IMR-90 (cell line): ENCODE measurements around the gene PLEKHH2. TPM values are rescaled to one million over a fixed set of nuclear protein-coding genes. Genes with fewer than 3 reads are reported as not detected.

Experiments
- ATAC-seq: fragments of 200-7000 bp; cut with Tn5 transposase; 2 replicates; pipeline ENCODE4 v1.9.1; 2020; ENCODE audit warnings: low read depth, mild to moderate bottlenecking, moderate library complexity
- BruUV-seq: library from RNA; stranded (reverse); fragments of 400-500 nt; replicated peaks from 2 replicates; lab custom pipeline; 2021; lab: Mats Ljungman, UMichigan
- CTCF ChIA-PET: fragments of 300-600 bp; formaldehyde crosslinking; extraction: SDS; loops from one replicate; lab custom pipeline; 2021; ENCODE audit warnings: antibody characterized with exemption; lab: Yijun Ruan, JAX
- POLR2A ChIA-PET: fragments of 300-600 bp; sonication (Branson Sonifier 250); formaldehyde crosslinking; loops from one replicate; lab custom pipeline; 2022; ENCODE audit warnings: antibody characterized with exemption; ENCODE audit not compliant: unreplicated experiment; lab: Charles Lee
- DNase-seq: peaks from one replicate; pipeline ENCODE4 v3.0.0; 2013
- H2AFZ ChIP-seq: replicated peaks from 2 replicates; pipeline ENCODE3; 2013; ENCODE audit warnings: low read length, mild to moderate bottlenecking; ENCODE audit not compliant: poor library complexity
- H2AK5ac ChIP-seq: 2 replicates; pipeline ENCODE4 v1.6.1; 2013; ENCODE audit warnings: low read depth, low read length, inconsistent platforms
- H2AK9ac ChIP-seq: replicated peaks from 2 replicates; pipeline ENCODE3; 2013; ENCODE audit warnings: mild to moderate bottlenecking, low read depth, low read length, moderate library complexity; ENCODE audit not compliant: poor library complexity
- H2BK120ac ChIP-seq: 2 replicates; pipeline ENCODE4 v1.6.1; 2013; ENCODE audit warnings: low read depth, low read length, inconsistent platforms
- H2BK15ac ChIP-seq: 3 replicates; pipeline ENCODE4 v1.6.1; 2013; ENCODE audit warnings: low read depth, low read length, inconsistent platforms
- H2BK20ac ChIP-seq: 2 replicates; pipeline ENCODE4 v1.6.1; 2013; ENCODE audit warnings: low read depth, mild to moderate bottlenecking, inconsistent platforms, low read length, moderate library complexity
- H2BK5ac ChIP-seq: 2 replicates; pipeline ENCODE4 v1.6.1; 2013; ENCODE audit warnings: mild to moderate bottlenecking, low read depth, low read length, inconsistent platforms; ENCODE audit not compliant: poor library complexity, severe bottlenecking
- H3K14ac ChIP-seq: replicated peaks from 2 replicates; pipeline ENCODE4 v1.6.1; 2013; ENCODE audit warnings: low read depth, low read length, inconsistent platforms
- H3K18ac ChIP-seq: 2 replicates; pipeline ENCODE4 v1.6.1; 2013; ENCODE audit warnings: low read depth, low read length, control low read depth
- H3K23ac ChIP-seq: 2 replicates; pipeline ENCODE4 v1.6.1; 2013; ENCODE audit warnings: low read depth, low read length, inconsistent platforms
- H3K27ac ChIP-seq: 2 replicates; pipeline ENCODE4 v1.5.1; 2013; ENCODE audit warnings: mild to moderate bottlenecking, control low read depth, low read length; ENCODE audit not compliant: insufficient read depth
- H3K27me3 ChIP-seq: 2 replicates; pipeline ENCODE4 v1.6.1; 2013; ENCODE audit warnings: low read length; ENCODE audit not compliant: control insufficient read depth, insufficient read depth
- H3K36me3 ChIP-seq: 2 replicates; pipeline ENCODE4 v1.6.1; 2013; ENCODE audit warnings: low read length, mixed read lengths; ENCODE audit not compliant: control insufficient read depth, insufficient read depth
- H3K4ac ChIP-seq: 2 replicates; pipeline ENCODE4 v1.6.1; 2013; ENCODE audit warnings: low read depth, low read length, inconsistent platforms
- H3K4me1 ChIP-seq: 2 replicates; pipeline ENCODE4 v1.6.1; 2013; ENCODE audit warnings: low read length, mixed read lengths; ENCODE audit not compliant: control insufficient read depth, insufficient read depth
- H3K4me2 ChIP-seq: 2 replicates; pipeline ENCODE4 v1.6.1; 2013; ENCODE audit warnings: low read depth, mild to moderate bottlenecking, control low read depth, low read length, moderate library complexity
- H3K4me3 ChIP-seq: 2 replicates; pipeline ENCODE4 v1.5.1; 2013; ENCODE audit warnings: low read depth, mild to moderate bottlenecking, control low read depth, low read length, moderate library complexity; ENCODE audit not compliant: insufficient read depth
- H3K56ac ChIP-seq: 2 replicates; pipeline ENCODE4 v1.6.1; 2013; ENCODE audit warnings: low read length, inconsistent platforms; ENCODE audit not compliant: insufficient read depth; ENCODE audit errors: extremely low read depth
- H3K79me1 ChIP-seq, 2 experiments: 2 replicates each; pipeline ENCODE4 v1.6.1; 2013; ENCODE audit warnings: low read length in 2 of 2, inconsistent platforms in 1 of 2, low read depth in 1 of 2
- H3K9ac ChIP-seq: 2 replicates; pipeline ENCODE4 v1.6.1; 2013; ENCODE audit warnings: low read depth, low read length, control low read depth
- H3K9me1 ChIP-seq: 2 replicates; pipeline ENCODE4 v1.6.1; 2013; ENCODE audit warnings: low read length, inconsistent platforms; ENCODE audit not compliant: insufficient read depth
- H3K9me3 ChIP-seq: 2 replicates; pipeline ENCODE4 v1.6.1; 2013; ENCODE audit warnings: low read length; ENCODE audit not compliant: control insufficient read depth, insufficient read depth
- H4K20me1 ChIP-seq: 2 replicates; pipeline ENCODE4 v1.6.1; 2013; ENCODE audit warnings: low read length, inconsistent platforms; ENCODE audit not compliant: insufficient read depth
- H4K5ac ChIP-seq: 2 replicates; pipeline ENCODE4 v1.6.1; 2013; ENCODE audit warnings: mild to moderate bottlenecking, low read depth, low read length, control low read depth
- H4K8ac ChIP-seq, 2 experiments: 2 replicates each; pipeline ENCODE4 v1.6.1; 2013; ENCODE audit warnings: low read depth in 2 of 2, low read length in 2 of 2, control low read depth in 1 of 2, inconsistent platforms in 1 of 2
- H4K91ac ChIP-seq: 2 replicates; pipeline ENCODE4 v1.6.1; 2013; ENCODE audit warnings: low read depth, low read length, inconsistent platforms; ENCODE audit not compliant: insufficient read depth
- BHLHE40 ChIP-seq: fragments of 150-350 bp; IDR thresholded peaks from 2 replicates; pipeline ENCODE4 v1.6.1; 2016; ENCODE audit warnings: mild to moderate bottlenecking, low read depth, low read length
- CEBPB ChIP-seq: IDR thresholded peaks from 2 replicates; pipeline ENCODE4 v1.6.1; 2012; ENCODE audit warnings: low read depth, low read length, improper control_type of control experiment
- MAFK ChIP-seq: IDR thresholded peaks from 2 replicates; pipeline ENCODE4 v1.6.1; 2012; ENCODE audit warnings: low read depth, low read length, improper control_type of control experiment
- MAZ ChIP-seq: IDR thresholded peaks from 2 replicates; pipeline ENCODE4 v1.6.1; 2012; ENCODE audit warnings: low read depth, mild to moderate bottlenecking, low read length, improper control_type of control experiment, moderate library complexity, borderline replicate concordance
- MXI1 ChIP-seq: IDR thresholded peaks from 2 replicates; pipeline ENCODE4 v1.6.1; 2012; ENCODE audit warnings: low read depth, mild to moderate bottlenecking, low read length, moderate library complexity, borderline replicate concordance
- NFE2L2 ChIP-seq: fragments of 150-350 bp; IDR thresholded peaks from 2 replicates; pipeline ENCODE4 v1.6.1; 2016; ENCODE audit warnings: low read depth, mild to moderate bottlenecking, low read length
- POLR2A ChIP-seq: IDR thresholded peaks from 2 replicates; pipeline ENCODE4 v1.6.1; 2012; ENCODE audit warnings: mild to moderate bottlenecking, low read depth, low read length
- RAD21 ChIP-seq: IDR thresholded peaks from 2 replicates; pipeline ENCODE4 v1.6.1; 2012; ENCODE audit warnings: low read length, improper control_type of control experiment
- SMC3 ChIP-seq: fragments of 150-350 bp; IDR thresholded peaks from 2 replicates; pipeline ENCODE4 v1.6.1; 2016; ENCODE audit warnings: low read depth, mild to moderate bottlenecking, antibody characterized with exemption, low read length, moderate library complexity
- USF2 ChIP-seq: fragments of 150-350 bp; IDR thresholded peaks from 2 replicates; pipeline ENCODE4 v1.6.1; 2017; ENCODE audit warnings: mild to moderate bottlenecking, antibody characterized with exemption, low read length, low read depth
- dilution Hi-C: fragments of 300-500 bp; cut with HindIII; formaldehyde crosslinking; loops from one replicate; pipeline ENCODE4 v1.14.3; 2018; ENCODE audit warnings: low sequenced_read_pairs; ENCODE audit not compliant: unreplicated experiment
- in situ Hi-C: fragments of 300-500 bp; cut with MboI; formaldehyde crosslinking; loops from 3 replicates; pipeline ENCODE4 v1.14.3; 2019; ENCODE audit warnings: low sequenced_read_pairs, inconsistent platforms, mixed read lengths
- intact Hi-C: fragments of 100-400 bp; cut with micrococcal nuclease; formaldehyde crosslinking; loops from 2 replicates; pipeline ENCODE4 v1.10.0; 2022
- polyA plus RNA-seq, 3 experiments: library from polyadenylated mRNA; depleted of rRNA; stranded (reverse); fragments of >200 nt; gene quantifications; 2 replicates each; pipeline ENCODE4 v1.2.3, GENCODE V29; 2012; ENCODE audit warnings: low replicate concordance in 1 of 3
- total RNA-seq: library from RNA; depleted of rRNA; stranded (reverse); fragments of >200 nt; gene quantifications from 2 replicates; pipeline ENCODE4 v1.2.3, GENCODE V29; 2012
- TF ChIP-seq, protein P1 (sequence below): fragments of 150-350 bp; IDR thresholded peaks from 2 replicates; pipeline ENCODE4 v1.6.1; 2016; ENCODE audit warnings: low read depth, mild to moderate bottlenecking, low read length, moderate library complexity, borderline replicate concordance
- TF ChIP-seq, protein P2 (sequence below): conservative IDR thresholded peaks from 2 replicates; pipeline ENCODE4 v1.5.1; 2012; ENCODE audit warnings: mild to moderate bottlenecking, low read depth, low read length, improper control_type of control experiment

The PLEKHH2 gene
- total and polyA plus RNA-seq, 2 of the 4 experiments (the other 2 are of a cell fraction): 2.0 to 3.3 TPM

- Histone ChIP-seq H2BK20ac (no peak overlapping the region), H2BK15ac (no peak overlapping the region), H3K9me3 (no peaks in the 10 kb centered on the region), H3K79me1 (no peaks in the 10 kb centered on the region), H4K8ac (no peak overlapping the region), H3K4me3 (no peak overlapping the region), H3K9me1 (no peaks in the 10 kb centered on the region), H3K4ac (no peak overlapping the region), H4K91ac (no peak overlapping the region), H2BK5ac (no peak overlapping the region), H2AK5ac (no peak overlapping the region), H2BK120ac (no peak overlapping the region), H3K23ac (no peak overlapping the region), H4K5ac (no peak overlapping the region), H3K27me3 (no peaks in the 10 kb centered on the region), H3K4me1 (peaks cover 3% of the 10 kb centered on the region; the same call in 1 of the 2 replicates), H3K56ac (no peak overlapping the region), H4K20me1 (no peaks in the 10 kb centered on the region), H3K27ac (no peak overlapping the region), H3K14ac (no peak overlapping the region), H3K4me2 (no peak overlapping the region), H2AFZ (no peak overlapping the region), H3K18ac (no peak overlapping the region), H3K36me3 (no peaks in the 10 kb centered on the region), H2AK9ac (no peak overlapping the region), H3K9ac (no peak overlapping the region)
- TF ChIP-seq, protein P1, sequence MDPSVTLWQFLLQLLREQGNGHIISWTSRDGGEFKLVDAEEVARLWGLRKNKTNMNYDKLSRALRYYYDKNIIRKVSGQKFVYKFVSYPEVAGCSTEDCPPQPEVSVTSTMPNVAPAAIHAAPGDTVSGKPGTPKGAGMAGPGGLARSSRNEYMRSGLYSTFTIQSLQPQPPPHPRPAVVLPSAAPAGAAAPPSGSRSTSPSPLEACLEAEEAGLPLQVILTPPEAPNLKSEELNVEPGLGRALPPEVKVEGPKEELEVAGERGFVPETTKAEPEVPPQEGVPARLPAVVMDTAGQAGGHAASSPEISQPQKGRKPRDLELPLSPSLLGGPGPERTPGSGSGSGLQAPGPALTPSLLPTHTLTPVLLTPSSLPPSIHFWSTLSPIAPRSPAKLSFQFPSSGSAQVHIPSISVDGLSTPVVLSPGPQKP: no peak
- TF ChIP-seq POLR2A (no peak), SMC3 (no peak), MAZ (no peak), MXI1 (no peak), MAFK (no peak), CEBPB (no peak), USF2 (no peak), NFE2L2 (no peak), RAD21 (no peak), BHLHE40 (no peak)
- TF ChIP-seq, protein P2, sequence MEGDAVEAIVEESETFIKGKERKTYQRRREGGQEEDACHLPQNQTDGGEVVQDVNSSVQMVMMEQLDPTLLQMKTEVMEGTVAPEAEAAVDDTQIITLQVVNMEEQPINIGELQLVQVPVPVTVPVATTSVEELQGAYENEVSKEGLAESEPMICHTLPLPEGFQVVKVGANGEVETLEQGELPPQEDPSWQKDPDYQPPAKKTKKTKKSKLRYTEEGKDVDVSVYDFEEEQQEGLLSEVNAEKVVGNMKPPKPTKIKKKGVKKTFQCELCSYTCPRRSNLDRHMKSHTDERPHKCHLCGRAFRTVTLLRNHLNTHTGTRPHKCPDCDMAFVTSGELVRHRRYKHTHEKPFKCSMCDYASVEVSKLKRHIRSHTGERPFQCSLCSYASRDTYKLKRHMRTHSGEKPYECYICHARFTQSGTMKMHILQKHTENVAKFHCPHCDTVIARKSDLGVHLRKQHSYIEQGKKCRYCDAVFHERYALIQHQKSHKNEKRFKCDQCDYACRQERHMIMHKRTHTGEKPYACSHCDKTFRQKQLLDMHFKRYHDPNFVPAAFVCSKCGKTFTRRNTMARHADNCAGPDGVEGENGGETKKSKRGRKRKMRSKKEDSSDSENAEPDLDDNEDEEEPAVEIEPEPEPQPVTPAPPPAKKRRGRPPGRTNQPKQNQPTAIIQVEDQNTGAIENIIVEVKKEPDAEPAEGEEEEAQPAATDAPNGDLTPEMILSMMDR: no peak
- DNase-seq (no peak), ATAC-seq (no peak)
- dilution Hi-C loops (no loop called here), intact Hi-C loops (no loop called here), in situ Hi-C loops (no loop called here)
- CTCF ChIA-PET: no interaction called here
- BruUV-seq: no TSS peak
- POLR2A ChIA-PET: no interaction called here
Observed at GRCh38 chr2:43787895-43788294, 150.8 kb downstream of the PLEKHH2 start.
